Activated CD4-positive, alpha-beta T cell treated with anti-CD3 and anti-CD28 coated beads, Interleukin-2, amount 10 ng/mL, durations not matched to agents 24 days and 14 days (primary cell): ENCODE results near the gene ELAVL3. TPM values are rescaled to one million over a fixed set of nuclear protein-coding genes. Genes with fewer than 3 reads are reported as not detected.
"Not testable (repeated sequence)": the region's sequence is repeated elsewhere in the genome, so short reads cannot be mapped to it uniquely, and the experiment has no call there.

Experiments
- DNase-seq: peaks from one replicate; pipeline ENCODE4 v3.0.0; 2022
- H3K27ac Mint-ChIP-seq: one replicate; pipeline ENCODE4 v1.8.0; 2022; ENCODE audit warnings: mild to moderate bottlenecking, mixed read lengths
- H3K27me3 Mint-ChIP-seq: one replicate; pipeline ENCODE4 v1.8.0; 2022; ENCODE audit warnings: mixed read lengths
- H3K36me3 Mint-ChIP-seq: one replicate; pipeline ENCODE4 v1.8.0; 2022; ENCODE audit warnings: low read depth, mild to moderate bottlenecking, mixed read lengths
- H3K4me1 Mint-ChIP-seq: one replicate; pipeline ENCODE4 v1.8.0; 2021; ENCODE audit warnings: mixed read lengths
- H3K4me3 Mint-ChIP-seq: one replicate; pipeline ENCODE4 v1.8.0; 2022; ENCODE audit warnings: mild to moderate bottlenecking, moderate library complexity, mixed read lengths
- H3K9me3 Mint-ChIP-seq: one replicate; pipeline ENCODE4 v1.8.0; 2021; ENCODE audit warnings: mixed read lengths
- intact Hi-C: fragments of 100-400 bp; cut with micrococcal nuclease; formaldehyde crosslinking; loops from one replicate; pipeline ENCODE4 v1.15.1; 2023
- total RNA-seq: library from RNA; stranded (reverse); gene quantifications from 2 replicates; pipeline ENCODE4 v1.2.3, GENCODE V29; 2022

The ELAVL3 gene
- total RNA-seq, 1 donor from 2014 or later = not detected

- Mint-ChIP-seq H3K9me3 (no peaks in the 10 kb centered on the region), H3K27me3 (peaks cover 36% of the 10 kb centered on the region), H3K4me3 (peak overlapping the region; percentile 84)
Observed at GRCh38 chr19:11481534-11482383, 913 bp upstream of the ELAVL3 start.

GRCh38 chr19:11479898-11480714 is 740 bp downstream of the ELAVL3 start:
- Mint-ChIP-seq H3K4me1 (peaks cover 18% of the 10 kb centered on the region), H3K27me3 (peaks cover 40% of the 10 kb centered on the region), H3K9me3 (no peaks in the 10 kb centered on the region), H3K27ac (no peak overlapping the region), H3K4me3 (no peak overlapping the region), H3K36me3 (peaks cover 8% of the 10 kb centered on the region)
- DNase-seq = no peak
- intact Hi-C loops = loop anchor here (5.0 kb wide), 1 partner anchor 58 kb away; no protein-coding TSS in a partner anchor

More at GRCh38 chr19:11481534-11482383, 913 bp upstream of the ELAVL3 start:
- Mint-ChIP-seq H3K27ac (peak overlapping the region; percentile 90), H3K36me3 (peaks cover 8% of the 10 kb centered on the region), H3K4me1 (peaks cover 18% of the 10 kb centered on the region)
- intact Hi-C loops = loop anchor here (1.0 to 5.0 kb wide), 5 partner anchors 24 to 189 kb away; partner anchors contain the start of genes ODAD3, PRKCSH and ZNF653
- DNase-seq = peak; percentile 92

- Mint-ChIP-seq H3K36me3 (peaks cover 8% of the 10 kb centered on the region), H3K4me1 (peaks cover 18% of the 10 kb centered on the region), H3K4me3 (peak overlapping the region; percentile 36), H3K27ac (no peak overlapping the region), H3K27me3 (peaks cover 40% of the 10 kb centered on the region), H3K9me3 (no peaks in the 10 kb centered on the region)
- DNase-seq = peak; percentile 80
- intact Hi-C loops = no loop called here
Observed at GRCh38 chr19:11479090-11479897, 1.6 kb downstream of the ELAVL3 start.

GRCh38 chr19:11478167-11479089 is 2.4 kb downstream of the ELAVL3 start:
- peaks cover 18% of the 10 kb centered on the region for H3K4me1 Mint-ChIP-seq
- peaks cover 43% of the 10 kb centered on the region for H3K27me3 Mint-ChIP-seq
- no peak overlapping the region for H3K4me3 Mint-ChIP-seq
- H3K36me3 Mint-ChIP-seq = peaks cover 5% of the 10 kb centered on the region
- no peak for DNase-seq
- no peaks in the 10 kb centered on the region for H3K9me3 Mint-ChIP-seq
- intact Hi-C loops = no loop called here
- no peak overlapping the region for H3K27ac Mint-ChIP-seq

- no peak overlapping the region for H3K4me3 Mint-ChIP-seq
- peaks cover 36% of the 10 kb centered on the region for H3K27me3 Mint-ChIP-seq
- H3K27ac Mint-ChIP-seq = no peak overlapping the region
- no peaks in the 10 kb centered on the region for H3K9me3 Mint-ChIP-seq
- peaks cover 5% of the 10 kb centered on the region for H3K4me1 Mint-ChIP-seq
- DNase-seq = no peak
- H3K36me3 Mint-ChIP-seq = peaks cover 3% of the 10 kb centered on the region
- intact Hi-C loops = no loop called here
Observed at GRCh38 chr19:11475861-11476260, 5.0 kb downstream of the ELAVL3 start.

GRCh38 chr19:11475343-11475742 is 5.5 kb downstream of the ELAVL3 start:
- H3K27ac Mint-ChIP-seq, intact Hi-C loops, H3K4me3 Mint-ChIP-seq, H3K9me3 Mint-ChIP-seq, H3K36me3 Mint-ChIP-seq, DNase-seq, H3K4me1 Mint-ChIP-seq: not testable (repeated sequence)
- H3K27me3 Mint-ChIP-seq = peaks cover 36% of the 10 kb centered on the region

- intact Hi-C loops = no loop called here
- Mint-ChIP-seq H3K4me1 (no peaks in the 10 kb centered on the region), H3K27me3 (peaks cover 30% of the 10 kb centered on the region), H3K4me3 (no peak overlapping the region), H3K9me3 (no peaks in the 10 kb centered on the region), H3K36me3 (no peaks in the 10 kb centered on the region), H3K27ac (no peak overlapping the region)
- DNase-seq = no peak
Observed at GRCh38 chr19:11473725-11474124, 7.1 kb downstream of the ELAVL3 start.

GRCh38 chr19:11468266-11468845 is 12.5 kb downstream of the ELAVL3 start:
- H3K27me3 Mint-ChIP-seq, intact Hi-C loops, H3K9me3 Mint-ChIP-seq, H3K4me1 Mint-ChIP-seq, H3K4me3 Mint-ChIP-seq, H3K27ac Mint-ChIP-seq, DNase-seq, H3K36me3 Mint-ChIP-seq: not testable (repeated sequence)

- H3K9me3 Mint-ChIP-seq = no peaks in the 10 kb centered on the region
- no peaks in the 10 kb centered on the region for H3K36me3 Mint-ChIP-seq
- intact Hi-C loops = no loop called here
- H3K4me3 Mint-ChIP-seq = no peak overlapping the region
- no peak for DNase-seq
- H3K27me3 Mint-ChIP-seq = peaks cover 2% of the 10 kb centered on the region
- no peak overlapping the region for H3K27ac Mint-ChIP-seq
- H3K4me1 Mint-ChIP-seq = no peaks in the 10 kb centered on the region
Observed at GRCh38 chr19:11465600-11465999, 15.2 kb downstream of the ELAVL3 start.

- no peaks in the 10 kb centered on the region for H3K9me3 Mint-ChIP-seq
- no peak for DNase-seq
- no peak overlapping the region for H3K4me3 Mint-ChIP-seq
- H3K4me1 Mint-ChIP-seq = no peaks in the 10 kb centered on the region
- no peaks in the 10 kb centered on the region for H3K36me3 Mint-ChIP-seq
- intact Hi-C loops = no loop called here
- no peak overlapping the region for H3K27ac Mint-ChIP-seq
- peaks cover 3% of the 10 kb centered on the region for H3K27me3 Mint-ChIP-seq
Observed at GRCh38 chr19:11464333-11465265, 16.2 kb downstream of the ELAVL3 start.

GRCh38 chr19:11463391-11463790 is 17.5 kb downstream of the ELAVL3 start:
- no peak for DNase-seq
- no peaks in the 10 kb centered on the region for H3K9me3 Mint-ChIP-seq
- no peak overlapping the region for H3K4me3 Mint-ChIP-seq

GRCh38 chr19:11461453-11461852 is 19.4 kb downstream of the ELAVL3 start:
- H3K9me3 Mint-ChIP-seq = no peaks in the 10 kb centered on the region
- peaks cover 3% of the 10 kb centered on the region for H3K27me3 Mint-ChIP-seq

More at GRCh38 chr19:11463391-11463790, 17.5 kb downstream of the ELAVL3 start:
- H3K27me3 Mint-ChIP-seq = peaks cover 3% of the 10 kb centered on the region
- no peaks in the 10 kb centered on the region for H3K4me1 Mint-ChIP-seq
- no peak overlapping the region for H3K27ac Mint-ChIP-seq
- H3K36me3 Mint-ChIP-seq = no peaks in the 10 kb centered on the region
- intact Hi-C loops = no loop called here

More at GRCh38 chr19:11461453-11461852, 19.4 kb downstream of the ELAVL3 start:
- DNase-seq = no peak
- no peaks in the 10 kb centered on the region for H3K4me1 Mint-ChIP-seq
- no peak overlapping the region for H3K4me3 Mint-ChIP-seq
- intact Hi-C loops = no loop called here
- no peaks in the 10 kb centered on the region for H3K36me3 Mint-ChIP-seq
- no peak overlapping the region for H3K27ac Mint-ChIP-seq
